GM21786 (cell line): ENCODE results near the gene GPR85.
"Not testable (repeated sequence)": the region's sequence is repeated elsewhere in the genome, so short reads cannot be mapped to it uniquely, and the experiment has no call there.

Experiments used
- ATAC-seq: cut with Tn5 transposase; IDR thresholded peaks from one replicate; pipeline ENCODE4 v1.9.1; 2021; ENCODE audit not compliant: unreplicated experiment

Gene GPR85

DNA sequence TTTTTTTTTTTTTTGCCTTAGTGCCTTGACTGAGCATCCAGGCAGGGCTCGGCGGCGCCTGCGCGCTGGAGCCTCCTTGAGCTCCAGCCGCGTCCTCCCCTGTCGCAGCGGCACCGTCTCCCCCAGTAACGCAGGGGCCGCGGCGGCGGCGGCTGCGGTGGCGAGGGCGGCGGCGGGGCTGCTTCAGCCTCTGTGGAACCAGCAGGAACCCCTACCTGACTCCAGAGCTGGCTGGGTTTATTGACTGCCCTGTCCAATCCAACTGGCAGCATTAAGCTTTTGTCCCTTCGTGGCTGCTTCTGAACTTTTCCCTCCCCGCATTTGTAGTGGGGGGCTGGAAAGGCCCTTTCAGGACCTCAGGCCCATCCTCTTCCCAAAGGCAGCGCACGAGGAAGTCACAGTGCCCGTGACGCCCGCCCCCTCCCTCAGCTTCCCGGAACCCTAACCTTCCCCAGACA, at the start of gene GPR85:
Gene GPR85, minus strand, starts transcription at position 397 of the 458 bp plus-strand sequence. CDS start 2,106 bp downstream, outside the sequence.
- peak; percentile 63 for ATAC-seq

GRCh38 chr7:113134025-113134424, 47.4 kb upstream of the GPR85 start:
- no peak for ATAC-seq

DNA sequence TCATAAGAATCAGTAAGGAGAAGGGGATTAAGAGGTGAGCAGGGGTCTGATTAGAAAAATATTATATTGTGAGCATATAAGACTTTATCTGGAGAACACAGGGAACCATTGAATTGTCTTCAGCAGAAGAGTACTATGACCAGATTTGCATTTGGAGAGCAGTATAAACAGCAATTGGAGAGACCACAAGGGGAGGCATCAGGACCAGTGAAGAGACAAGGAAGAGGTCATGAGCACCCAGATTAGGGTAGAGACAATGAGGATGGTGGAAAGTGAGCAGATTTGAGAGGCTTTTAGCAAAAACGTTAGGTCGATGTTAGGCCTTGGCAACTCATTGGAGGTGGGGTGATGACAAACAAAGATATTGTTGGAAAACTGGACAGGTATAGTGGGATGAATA, 44.7 kb upstream of the GPR85 start:
- no peak for ATAC-seq

DNA sequence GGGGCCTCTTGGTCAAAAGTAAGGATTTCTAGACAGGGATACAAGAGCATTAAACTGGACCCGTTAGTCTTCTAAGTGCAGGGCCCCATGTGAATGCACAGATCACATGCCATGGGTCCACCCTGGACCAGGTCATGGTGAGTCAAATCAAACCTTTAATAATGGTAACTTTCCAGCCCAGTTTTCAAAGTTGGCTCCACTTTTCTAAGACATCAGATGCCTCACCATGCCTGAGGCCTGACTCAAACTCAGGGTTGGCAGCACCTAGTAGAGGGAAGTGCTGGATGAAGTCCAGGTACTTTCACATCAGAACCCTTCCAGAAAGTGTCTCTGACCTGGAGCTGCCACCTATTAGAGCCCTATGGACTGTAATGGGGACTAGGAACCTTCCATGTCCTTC, 41.4 kb upstream of the GPR85 start:
- ATAC-seq: no peak

DNA sequence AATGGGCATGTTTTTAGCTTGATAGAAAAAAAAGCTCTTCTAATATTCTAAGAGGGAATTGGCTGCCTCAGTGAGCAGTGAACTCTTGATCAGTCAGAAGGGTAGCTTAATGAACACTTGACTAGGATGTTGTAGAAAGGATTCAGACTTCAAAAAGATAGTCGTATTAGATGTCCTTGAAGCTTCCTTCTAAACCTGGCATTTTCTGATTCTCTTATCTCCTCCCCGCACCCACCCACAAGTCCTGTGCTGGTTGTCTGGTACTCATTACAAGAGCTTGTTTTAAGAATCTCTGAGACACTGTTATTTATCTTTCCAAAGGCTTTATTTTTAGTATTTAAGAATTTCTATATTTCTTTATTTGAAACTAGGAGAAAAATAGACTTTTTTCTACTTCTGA, 39.1 kb upstream of the GPR85 start:
- ATAC-seq: no peak

DNA sequence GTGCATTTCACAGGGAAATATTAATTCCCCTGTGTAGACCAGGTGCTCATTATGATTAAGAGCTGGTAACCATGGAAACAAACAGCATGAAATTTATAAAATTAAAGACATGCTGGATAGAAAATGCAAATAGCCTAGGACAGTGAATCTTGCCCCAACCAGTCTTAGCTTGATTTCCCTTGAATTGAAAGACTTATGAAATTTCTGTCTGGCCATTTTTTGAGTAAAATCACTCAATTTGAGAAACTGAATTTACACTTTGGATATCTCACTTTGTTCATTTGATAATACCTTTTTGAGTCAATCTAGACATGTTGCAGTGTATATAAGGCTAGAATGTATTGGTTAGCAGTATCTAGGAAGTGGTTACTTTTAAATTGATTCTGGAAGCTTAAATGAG, 36.1 kb upstream of the GPR85 start:
- ATAC-seq: no peak

- no peak for ATAC-seq
These were observed 34.0 kb upstream of the GPR85 start for GRCh38 chr7:113120647-113121046.

GRCh38 chr7:113119429-113119828, 32.8 kb upstream of the GPR85 start:
- no peak for ATAC-seq

GRCh38 chr7:113118074-113118959, 31.7 kb upstream of the GPR85 start, which contains the start of gene SMIM30:
TSS of gene SMIM30 (minus strand) at chr7:113118554. CDS start at chr7:113117578, 976 bp downstream.
- ATAC-seq: peak; percentile 99

DNA sequence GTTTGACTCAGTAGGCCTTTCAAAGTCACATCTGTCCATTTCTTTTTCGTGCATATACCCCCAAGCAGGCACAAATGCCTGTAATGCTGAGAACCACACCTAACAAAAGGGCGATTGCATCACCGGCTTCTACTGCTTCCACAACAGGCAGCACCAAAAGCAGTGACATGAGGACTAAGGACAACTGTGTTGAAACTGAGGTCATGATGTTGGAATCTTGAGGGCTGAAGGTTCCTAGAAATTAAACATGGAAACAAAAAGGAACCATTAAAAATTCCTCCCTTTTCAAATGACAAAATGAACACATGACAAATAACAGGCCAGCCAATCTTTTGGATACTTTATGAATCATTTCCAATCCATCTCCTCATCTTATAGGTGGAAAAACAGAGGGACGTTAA, 30.7 kb upstream of the GPR85 start:
- ATAC-seq: not testable (repeated sequence)

DNA sequence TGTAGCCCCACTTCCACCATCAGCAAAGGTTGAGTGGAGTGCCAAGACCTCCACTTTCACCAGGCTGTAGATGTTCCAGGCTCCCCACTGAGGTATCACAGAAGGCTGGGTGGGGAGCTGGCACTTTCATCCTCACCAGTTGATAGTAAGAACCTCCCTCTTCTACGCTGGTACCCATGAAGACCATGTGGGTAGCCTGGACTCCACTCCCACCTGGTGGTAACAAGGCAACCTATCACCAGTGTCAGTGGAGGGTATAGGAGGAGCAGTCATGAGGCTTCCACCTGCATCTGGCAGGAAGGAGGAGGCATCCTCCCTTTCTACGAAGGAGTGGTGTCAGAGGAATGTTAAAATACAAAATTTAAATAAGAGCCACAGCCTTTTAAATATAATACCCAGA, 27.3 kb upstream of the GPR85 start:
- peak; percentile 25 for ATAC-seq

DNA sequence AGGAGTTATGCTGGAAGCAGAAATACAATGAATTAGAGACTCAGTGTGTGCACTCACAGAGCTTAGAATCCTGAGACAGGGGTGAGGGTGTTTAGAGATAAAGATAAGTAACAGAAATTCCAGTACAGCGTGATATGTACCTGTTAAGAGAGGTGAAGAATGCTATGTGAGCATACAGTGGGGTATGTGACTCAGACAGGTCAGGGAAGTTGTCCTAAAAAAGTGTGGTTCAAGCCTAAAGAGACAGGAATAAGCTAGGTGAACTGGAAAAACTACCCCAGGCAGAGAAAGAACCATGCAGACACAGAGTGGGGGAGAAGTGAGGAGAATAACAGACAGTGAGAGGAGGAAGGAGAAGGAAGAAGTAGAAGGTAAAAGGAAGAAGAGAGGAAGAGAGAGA, 23.1 kb upstream of the GPR85 start:
- no peak for ATAC-seq

DNA sequence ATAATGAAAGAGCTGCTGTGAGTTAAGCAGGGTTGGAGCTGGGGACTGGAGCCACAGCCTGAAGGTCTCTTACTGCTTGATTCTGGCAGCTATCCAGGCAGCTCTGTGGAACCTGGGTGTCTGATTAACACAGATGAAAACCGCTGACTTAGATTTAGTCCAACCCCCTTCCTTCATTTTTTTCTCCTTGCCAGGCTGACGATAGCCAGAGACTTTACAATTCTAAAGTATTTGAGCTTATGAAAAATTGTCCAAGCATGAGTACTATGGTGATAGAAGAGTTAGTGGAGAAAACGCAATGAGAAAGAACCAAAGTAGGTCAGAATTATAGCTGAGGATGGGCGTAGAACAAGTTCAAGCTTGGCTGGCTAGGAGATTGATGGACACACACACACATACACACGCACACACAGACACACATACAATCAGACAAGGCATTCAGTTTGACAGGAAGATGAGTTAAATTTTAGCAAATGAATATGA, 13.5 kb upstream of the GPR85 start:
- ATAC-seq: no peak

DNA sequence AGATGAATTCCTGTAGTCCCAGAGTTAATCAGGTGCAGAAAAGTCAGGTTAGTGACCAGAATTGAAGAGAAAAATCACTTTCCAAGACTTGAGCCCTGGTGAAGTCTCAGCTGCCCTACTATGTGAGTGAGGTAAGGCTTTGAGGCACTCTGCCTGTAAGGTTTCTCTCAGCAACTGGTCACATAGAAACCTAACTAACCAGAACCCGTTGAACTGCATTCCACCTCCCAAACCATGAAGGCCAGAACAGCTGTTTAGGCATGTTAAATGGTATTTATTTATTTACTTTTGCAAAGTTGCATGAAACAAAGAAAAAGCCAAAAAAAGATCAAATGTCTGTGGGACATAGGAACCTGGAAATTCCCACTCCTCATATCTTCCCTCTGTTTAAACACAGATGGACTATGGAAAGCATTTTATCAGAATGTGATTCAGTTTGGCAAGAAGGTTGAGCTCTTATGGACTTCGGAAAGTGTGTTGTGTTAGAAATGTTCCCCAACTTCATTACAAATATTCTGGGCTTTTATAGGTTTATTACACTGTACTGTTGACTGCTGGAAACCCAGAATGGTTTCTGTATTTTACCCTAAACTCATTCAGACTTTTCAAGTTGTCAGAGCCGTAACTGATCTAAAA, 12.8 kb upstream of the GPR85 start:
- no peak for ATAC-seq

DNA sequence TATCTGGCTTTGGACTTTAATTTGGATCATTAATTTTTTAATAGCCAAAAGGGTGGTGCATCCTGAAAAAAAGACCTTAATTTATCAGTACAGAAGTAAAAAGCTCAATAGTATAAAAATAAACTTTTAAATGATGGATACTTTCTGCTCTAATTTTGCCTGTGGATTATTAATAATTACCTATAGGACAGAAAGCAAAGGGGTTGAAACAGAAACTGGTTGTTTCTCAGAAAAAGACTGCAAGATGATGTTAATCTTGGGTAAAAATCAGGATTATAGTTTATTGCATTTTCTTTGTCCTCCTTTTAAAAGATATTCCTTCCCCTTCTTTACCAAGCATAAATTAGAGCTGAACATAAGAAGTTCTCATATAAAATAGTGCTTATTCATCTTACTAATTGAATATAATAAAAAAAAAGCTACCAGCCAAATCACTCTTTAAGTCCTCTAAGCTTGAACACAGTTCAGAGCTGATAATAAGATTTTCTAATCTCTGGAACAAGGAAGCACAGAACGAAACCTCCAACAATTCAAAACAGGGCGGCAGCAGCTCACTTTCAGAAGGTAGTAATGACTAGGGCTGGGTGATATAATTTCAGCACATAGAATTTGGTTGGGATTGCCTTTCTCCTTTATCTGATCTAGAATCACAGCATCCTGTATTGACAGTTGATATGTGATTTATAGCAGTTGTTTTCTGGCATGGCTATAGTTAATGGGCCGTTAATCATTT, 8.1 kb upstream of the GPR85 start:
- ATAC-seq: peak; percentile 53

GRCh38 chr7:113093561-113093960, 6.9 kb upstream of the GPR85 start:
- no peak for ATAC-seq

GRCh38 chr7:113092762-113093161, 6.1 kb upstream of the GPR85 start:
- no peak for ATAC-seq

GRCh38 chr7:113087071-113087998, 708 bp upstream of the GPR85 start:
- no peak for ATAC-seq

DNA sequence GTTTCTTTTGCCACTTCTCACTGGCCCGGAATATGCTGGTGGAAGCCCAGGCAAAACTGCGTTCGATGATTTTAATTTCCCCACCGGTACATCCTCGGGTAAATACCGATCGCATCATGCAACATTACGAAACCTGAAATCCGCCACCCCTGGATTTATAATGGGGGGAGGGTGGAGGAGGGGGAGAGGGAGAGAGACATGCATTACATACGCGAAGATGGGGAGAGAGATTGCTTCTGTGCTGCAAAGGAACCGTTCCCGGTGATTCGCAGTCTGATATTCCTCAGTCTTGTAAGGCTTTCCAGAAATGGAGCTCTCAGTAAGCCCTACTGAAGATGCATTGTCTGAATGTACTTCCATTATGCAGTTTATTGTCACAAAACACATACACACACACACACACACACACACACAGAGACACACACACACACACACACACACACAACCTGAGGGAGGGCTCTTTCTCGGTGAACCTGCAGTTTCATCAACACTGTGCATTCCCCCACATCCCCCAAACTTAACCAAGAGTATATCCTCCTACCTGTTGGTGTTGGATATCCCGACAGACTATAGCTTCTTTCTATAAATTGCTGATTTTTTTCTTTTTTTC, 741 bp downstream of the GPR85 start:
- peak; percentile 24 for ATAC-seq
